Panc1 (cell line): Measurements from ENCODE around the gene ZW10. TPM values are rescaled to one million over a fixed set of nuclear protein-coding genes. Genes with fewer than 3 reads are reported as not detected.
A peak's percentile ranks its signal among the peaks of the same experiment; 100 is the strongest.

Experiments
- ATAC-seq: fragments of 200-7000 bp; cut with Tn5 transposase; 2 replicates; pipeline ENCODE4 v1.9.1; 2020; ENCODE audit warnings: mild to moderate bottlenecking, moderate library complexity
- BruUV-seq: library from RNA; stranded (reverse); fragments of 400-500 nt; replicated peaks from 2 replicates; lab custom pipeline; 2021; lab: Mats Ljungman, UMichigan
- CTCF ChIA-PET: fragments of 300-600 bp; sonication (Branson Sonifier 250); formaldehyde crosslinking; loops from one replicate; lab custom pipeline; 2022; ENCODE audit warnings: antibody characterized with exemption; lab: Charles Lee
- POLR2A ChIA-PET: fragments of 300-600 bp; sonication (Branson Sonifier 250); formaldehyde crosslinking; loops from one replicate; lab custom pipeline; 2022; ENCODE audit warnings: antibody characterized with exemption; lab: Charles Lee
- DNase-seq: peaks from one replicate; pipeline ENCODE4 v3.0.0-alpha.2; 2010; ENCODE audit warnings: low read depth, low spot score
- H3K27ac ChIP-seq: 2 replicates; pipeline ENCODE4 v1.5.1; 2011; ENCODE audit warnings: mild to moderate bottlenecking, low read length, inconsistent platforms
- H3K27me3 ChIP-seq: fragments of 200-500 bp; sonication (Bioruptor generic); 2 replicates; pipeline ENCODE4 v1.6.0; 2014; ENCODE audit warnings: low read length, inconsistent platforms; ENCODE audit not compliant: control insufficient read depth, insufficient read depth
- H3K36me3 ChIP-seq: fragments of 200-500 bp; sonication (Bioruptor generic); 2 replicates; pipeline ENCODE4 v1.5.1; 2014; ENCODE audit warnings: inconsistent platforms, mild to moderate bottlenecking, low read length, moderate library complexity; ENCODE audit not compliant: control insufficient read depth, insufficient read depth
- H3K4me1 ChIP-seq: 2 replicates; pipeline ENCODE4 v1.5.1; 2011; ENCODE audit warnings: inconsistent platforms, mild to moderate bottlenecking, low read length, moderate library complexity; ENCODE audit not compliant: control insufficient read depth, insufficient read depth
- H3K4me3 ChIP-seq, 2 experiments: 2 replicates each; pipeline ENCODE4 v1.5.1; 2011 to 2012; ENCODE audit warnings: low read depth in 2 of 2, low read length in 2 of 2, mild to moderate bottlenecking in 2 of 2, inconsistent platforms in 1 of 2, moderate library complexity in 1 of 2
- H3K9me3 ChIP-seq: fragments of 200-500 bp; sonication (Bioruptor generic); 2 replicates; pipeline ENCODE4 v1.5.1; 2014; ENCODE audit warnings: low read depth, mild to moderate bottlenecking, inconsistent platforms, low read length, moderate library complexity; ENCODE audit not compliant: control insufficient read depth, insufficient read depth
- CTCF ChIP-seq: fragments of 450-650 bp; IDR thresholded peaks from 2 replicates; pipeline ENCODE4 v1.5.1; 2017; ENCODE audit warnings: mild to moderate bottlenecking
- POLR2AphosphoS5 ChIP-seq: IDR thresholded peaks from 2 replicates; pipeline ENCODE4 v1.6.1; 2012; ENCODE audit warnings: mild to moderate bottlenecking, low read depth, low read length, moderate library complexity
- REST ChIP-seq, 2 experiments: IDR thresholded peaks; 2 replicates each; pipeline ENCODE4 v1.6.1; 2011 to 2012; ENCODE audit warnings: low read depth in 2 of 2, control low read depth in 1 of 2, low read length in 1 of 2, mild to moderate bottlenecking in 1 of 2, moderate library complexity in 1 of 2; ENCODE audit not compliant: insufficient read depth in 1 of 2
- SIN3A ChIP-seq: IDR thresholded peaks from 2 replicates; pipeline ENCODE4 v1.6.1; 2012; ENCODE audit warnings: low read depth, mild to moderate bottlenecking, low read length, moderate library complexity, borderline replicate concordance; ENCODE audit not compliant: insufficient read depth
- TCF7L2 ChIP-seq: IDR thresholded peaks from 2 replicates; pipeline ENCODE4 v1.6.1; 2011; ENCODE audit warnings: mild to moderate bottlenecking, low read depth, low read length, inconsistent platforms
- in situ Hi-C: cut with HindIII; loops from 2 replicates; pipeline ENCODE4 v1.10.0; 2016; ENCODE audit warnings: low sequenced_read_pairs, low pct_unique_long_range_greater_than_20kb
- intact Hi-C: fragments of 100-400 bp; cut with micrococcal nuclease; formaldehyde crosslinking; loops from one replicate; pipeline ENCODE4 v1.10.0; 2022; ENCODE audit not compliant: unreplicated experiment
- total RNA-seq: library from RNA; stranded (reverse); gene quantifications from one replicate; pipeline ENCODE4 v1.2.1, GENCODE V29; 2021; ENCODE audit not compliant: unreplicated experiment

ZW10 gene
- total RNA-seq, 1 experiment from 2014 or later: 31.5 TPM

- Histone ChIP-seq H3K4me1 (no peaks in the 10 kb centered on the region), H3K9me3 (no peaks in the 10 kb centered on the region), H3K36me3 (no peaks in the 10 kb centered on the region), H3K27me3 (no peaks in the 10 kb centered on the region), H3K4me3 (no peak overlapping the region), H3K27ac (0 out of 2 replicates have a peak overlapping the region, but pooled peaks have one; percentile 32)
- in situ Hi-C loops: no loop called here
- no peak for TF ChIP-seq SIN3A
- no peak for TF ChIP-seq TCF7L2
- no peak for TF ChIP-seq POLR2AphosphoS5
- TF ChIP-seq CTCF: no peak
- TF ChIP-seq REST (IDR thresholded peaks at IDR 0.05; ENCODE audit: insufficient read depth in 1 of 2, low read depth in 2 of 2, low read length in 1 of 2): no peak
- POLR2A ChIA-PET: interaction anchor here (0.6 kb wide), 2 partner anchors 36 to 51 kb away, joined by 5 read pairs; no protein-coding TSS in a partner anchor
- CTCF ChIA-PET: no interaction called here
- ATAC-seq: peak; percentile 23; the same call in 1 of the 2 replicates
- BruUV-seq: no TSS peak
- intact Hi-C loops: no loop called here
- no peak for DNase-seq
Measured at GRCh38 chr11:113689768-113690618, 83.5 kb downstream of the ZW10 start.

- intact Hi-C loops: no loop called here
- ChIA-PET POLR2A (no interaction called here), CTCF (no interaction called here)
- H3K4me1 ChIP-seq: peaks cover 8% of the 10 kb centered on the region; the same call in 1 of the 2 replicates
- no peak overlapping the region for H3K4me3 ChIP-seq
- in situ Hi-C loops: no loop called here
- no peaks in the 10 kb centered on the region for H3K9me3 ChIP-seq
- 0 out of 2 replicates have a peak overlapping the region, but pooled peaks have one; percentile 45 for H3K27ac ChIP-seq
- no peak for TF ChIP-seq TCF7L2
- TF ChIP-seq SIN3A: no peak
- TF ChIP-seq CTCF: no peak
- no peak for TF ChIP-seq REST (IDR thresholded peaks at IDR 0.05; ENCODE audit: insufficient read depth in 1 of 2, low read depth in 2 of 2, low read length in 1 of 2)
- no peak for TF ChIP-seq POLR2AphosphoS5
- no peaks in the 10 kb centered on the region for H3K27me3 ChIP-seq
- ATAC-seq (no peak), DNase-seq (no peak)
- no TSS peak for BruUV-seq
- no peaks in the 10 kb centered on the region for H3K36me3 ChIP-seq
Measured at GRCh38 chr11:113685654-113686359, 87.7 kb downstream of the ZW10 start.
